Inflammatory macrophage treated with lipopolysaccharide for 1 hour (primary cell): ENCODE data around the gene IRF6.
"Not testable (repeated sequence)": the region's sequence is repeated elsewhere in the genome, so short reads cannot be mapped to it uniquely, and the experiment has no call there.

ENCODE experiments used
- DNase-seq, 2 donors: peaks; one replicate each; pipeline ENCODE4 v3.0.0-alpha.2; 2020 to 2022

Gene IRF6

GRCh38 chr1:209822706-209823105 lies 16.8 kb upstream of the IRF6 start:
- no peak for DNase-seq

- DNase-seq: no peak
Observed at GRCh38 chr1:209820986-209821385, 15.0 kb upstream of the IRF6 start.

- DNase-seq: no peak
Observed at GRCh38 chr1:209819058-209819457, 13.1 kb upstream of the IRF6 start.

- DNase-seq: no peak
Observed at GRCh38 chr1:209817691-209818090, 11.7 kb upstream of the IRF6 start.

- no peak for DNase-seq
Observed at GRCh38 chr1:209816923-209817322, 11.0 kb upstream of the IRF6 start.

- DNase-seq: peak; percentile 44 to 60
Observed at GRCh38 chr1:209815931-209816341, 10.0 kb upstream of the IRF6 start.

GRCh38 chr1:209815490-209815889 lies 9.5 kb upstream of the IRF6 start:
- DNase-seq: peak in 1 of 2 donors; percentile 31

- no peak for DNase-seq
Observed at GRCh38 chr1:209813902-209814301, 8.0 kb upstream of the IRF6 start.

- no peak for DNase-seq
Observed at GRCh38 chr1:209810783-209811182, 4.8 kb upstream of the IRF6 start.

GRCh38 chr1:209809611-209810010 lies 3.7 kb upstream of the IRF6 start:
- DNase-seq: no peak

GRCh38 chr1:209808059-209808581 lies 2.2 kb upstream of the IRF6 start:
- peak; percentile 57 to 78 for DNase-seq

- no peak for DNase-seq
Observed at GRCh38 chr1:209807509-209807908, 1.6 kb upstream of the IRF6 start.

- no peak for DNase-seq
Observed at GRCh38 chr1:209805341-209805781, 581 bp downstream of the IRF6 start.

- DNase-seq: no peak
Observed at GRCh38 chr1:209803568-209803967, 2.4 kb downstream of the IRF6 start.

- no peak for DNase-seq
Observed at GRCh38 chr1:209802780-209803152, 3.2 kb downstream of the IRF6 start.

- DNase-seq: no peak
Observed at GRCh38 chr1:209802117-209802779, 3.7 kb downstream of the IRF6 start.

GRCh38 chr1:209800984-209801834 lies 4.7 kb downstream of the IRF6 start:
- no peak for DNase-seq

- no peak for DNase-seq
Observed at GRCh38 chr1:209797978-209798639, 7.8 kb downstream of the IRF6 start.

GRCh38 chr1:209793711-209794110 lies 12.2 kb downstream of the IRF6 start:
- not testable (repeated sequence) for DNase-seq

GRCh38 chr1:209791920-209792319 lies 14.0 kb downstream of the IRF6 start:
- DNase-seq: no peak

- DNase-seq: no peak
Observed at GRCh38 chr1:209790286-209791193, 15.4 kb downstream of the IRF6 start.

GRCh38 chr1:209789245-209789644 lies 16.7 kb downstream of the IRF6 start:
- DNase-seq: no peak
